GM12875 (cell line): ENCODE data around the gene PLXNA4.

Experiments used
- H3K4me3 ChIP-seq: one replicate; pipeline ENCODE4 v1.5.1; 2011; ENCODE audit warnings: low read depth, low read length, control low read depth
- CTCF ChIP-seq: IDR thresholded peaks from 2 replicates; pipeline ENCODE4 v1.5.1; 2011; ENCODE audit warnings: low read depth, mild to moderate bottlenecking, control low read depth, inconsistent platforms, low read length, moderate library complexity, borderline replicate concordance; ENCODE audit not compliant: insufficient read depth

Gene PLXNA4

GRCh38 chr7:132575982-132576720 is at the start of gene PLXNA4:
Gene PLXNA4, minus strand, starts transcription at chr7:132576470. Its CDS starts 67,777 bp downstream, at chr7:132508693.
- no peak within 1 kb of the TSS for H3K4me3 ChIP-seq
- no peak for TF ChIP-seq CTCF

GRCh38 chr7:132625651-132626050 is 49.4 kb upstream of the PLXNA4 start:
- H3K4me3 ChIP-seq = no peak overlapping the region
- no peak for TF ChIP-seq CTCF

- H3K4me3 ChIP-seq = no peak overlapping the region
- no peak for TF ChIP-seq CTCF
These were observed 45.8 kb upstream of the PLXNA4 start for GRCh38 chr7:132622081-132622480.

GRCh38 chr7:132619967-132620366 is 43.7 kb upstream of the PLXNA4 start:
- TF ChIP-seq CTCF = no peak
- no peak overlapping the region for H3K4me3 ChIP-seq

- H3K4me3 ChIP-seq = no peak overlapping the region
- TF ChIP-seq CTCF = no peak
These were observed 42.7 kb upstream of the PLXNA4 start for GRCh38 chr7:132618956-132619305.

- no peak for TF ChIP-seq CTCF
These were observed 42.1 kb upstream of the PLXNA4 start for GRCh38 chr7:132618271-132618955.

More at GRCh38 chr7:132618271-132618955, 42.1 kb upstream of the PLXNA4 start:
- H3K4me3 ChIP-seq = no peak overlapping the region
